ENCODE measurements around the gene ACVR1.

The ACVR1 gene

DNA sequence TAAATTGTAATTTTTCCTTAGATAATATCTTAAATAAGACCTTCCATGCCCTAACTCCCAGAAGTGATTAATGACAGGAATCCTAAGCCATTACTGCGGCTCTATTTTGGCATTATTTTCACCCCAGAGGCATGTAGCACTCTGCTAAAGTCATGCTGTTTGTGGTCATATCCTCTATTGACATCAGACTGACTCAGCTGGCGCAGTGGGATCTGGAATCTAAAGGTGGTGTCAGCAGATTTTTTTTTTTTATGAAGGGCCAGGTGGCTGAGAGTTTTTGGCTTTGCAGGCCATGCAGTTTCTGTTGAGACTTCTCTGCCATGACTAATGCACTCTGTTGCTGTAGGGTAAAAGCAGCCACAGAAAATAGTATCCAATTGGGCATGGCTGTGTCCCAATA, 183.4 kb downstream of the ACVR1 start:
- no peak for DNase-seq

DNA sequence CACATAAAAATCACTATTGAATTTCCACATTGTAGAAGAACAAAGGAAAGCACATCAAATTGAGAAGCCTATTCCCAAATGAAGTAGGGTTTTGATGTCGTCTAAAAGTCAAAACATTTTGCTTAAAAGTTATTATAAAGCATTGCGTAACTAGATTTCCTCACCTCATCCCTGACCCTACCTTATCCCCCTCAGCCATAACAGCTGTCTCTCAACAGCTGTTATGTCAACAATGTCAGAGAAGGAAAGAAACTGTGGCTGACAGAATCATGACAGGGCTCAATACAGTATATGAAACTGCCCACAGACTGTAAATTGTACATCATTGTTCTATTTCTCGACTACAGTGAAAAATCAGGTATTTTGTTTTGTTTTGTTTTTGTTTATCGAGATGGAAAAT, 184.4 kb downstream of the ACVR1 start:
- DNase-seq = no peak

DNA sequence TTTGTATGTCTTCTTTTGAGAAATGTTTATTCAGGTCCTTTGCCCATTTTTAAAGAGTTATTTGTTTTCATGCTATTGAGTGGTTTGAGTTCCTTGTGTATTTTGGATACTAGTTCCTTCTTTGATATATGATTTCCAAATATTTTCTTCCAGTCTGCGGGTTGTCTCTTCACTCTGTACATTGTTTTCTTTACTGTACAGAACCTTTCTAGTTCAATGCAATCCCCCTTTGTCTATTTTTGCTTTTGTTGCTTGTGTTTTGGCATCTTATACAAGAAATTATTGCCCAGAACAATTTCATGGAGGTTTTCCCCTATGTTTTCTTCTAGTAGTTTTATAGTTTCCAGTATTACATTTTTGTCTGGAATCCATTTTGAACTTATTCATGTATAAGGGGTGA, 185.0 kb downstream of the ACVR1 start:
- DNase-seq = no peak
